Transverse colon (tissue), 4 donors: Measurements from ENCODE around the gene GNLY. TPM values are rescaled to one million over a fixed set of nuclear protein-coding genes. Genes with fewer than 3 reads are reported as not detected.

Experiments
- DNase-seq: peaks from one replicate; pipeline ENCODE4 v3.0.0-alpha.2; 2019
- H3K27ac ChIP-seq, 4 donors: fragments of 200-600 bp; sonication (generic); 2 replicates each; pipeline ENCODE4 v1.5.1; 2016 to 2018; ENCODE audit warnings: inconsistent platforms in 4 of 4
- H3K27me3 ChIP-seq: fragments of 200-600 bp; sonication (generic); 2 replicates; pipeline ENCODE4 v1.5.1; 2017; ENCODE audit warnings: inconsistent platforms
- H3K36me3 ChIP-seq, 4 donors: fragments of 200-600 bp; sonication (generic); 2 replicates each; pipeline ENCODE4 v1.5.1; 2017 to 2019; ENCODE audit warnings: inconsistent platforms in 4 of 4
- H3K4me1 ChIP-seq, 4 donors: fragments of 200-600 bp; sonication (generic); 2 replicates each; pipeline ENCODE4 v1.5.1; 2017 to 2020; ENCODE audit warnings: inconsistent platforms in 4 of 4
- H3K4me3 ChIP-seq, 4 donors: fragments of 200-600 bp; sonication (generic); 1 replicate in 1 of 4; 2 replicates in 3 of 4; pipeline versions ENCODE4 v1.5.1 to v1.6.1; 2017 to 2019; ENCODE audit warnings: inconsistent platforms in 4 of 4
- H3K9me3 ChIP-seq, 2 donors: fragments of 200-600 bp; sonication (generic); 2 replicates each; pipeline ENCODE4 v1.5.1; 2017 to 2019; ENCODE audit warnings: inconsistent platforms in 2 of 2
- EP300 ChIP-seq: sonication (generic); formaldehyde crosslinking; IDR thresholded peaks from one replicate; pipeline ENCODE4 v1.6.1; 2017; ENCODE audit warnings: antibody characterized with exemption, low read depth
- POLR2A ChIP-seq: fragments of 450-650 bp; IDR thresholded peaks from one replicate; pipeline ENCODE4 v1.6.1; 2016; ENCODE audit warnings: antibody characterized with exemption, mild to moderate bottlenecking, moderate library complexity
- POLR2AphosphoS5 ChIP-seq, 3 donors: sonication (generic); formaldehyde crosslinking; IDR thresholded peaks; one replicate each; pipeline ENCODE4 v1.6.1; 2016; ENCODE audit warnings: antibody characterized with exemption in 3 of 3
- WGBS, 2 donors: methylation state at CpG; one replicate each; pipeline ENCODE4 v1.1.5; 2018; ENCODE audit warnings: low coverage in 1 of 2; 5-methylcytosine and 5-hydroxymethylcytosine counted together
- in situ Hi-C, 4 donors: fragments of 200-750 bp; cut with MboI; loops; one replicate each; pipeline versions ENCODE4 v1.15.0 to v1.15.1; 2017; ENCODE audit warnings: low sequenced_read_pairs in 3 of 4, low pct_ligation_motif_present in 1 of 4, low pct_unique_long_range_greater_than_20kb in 1 of 4
- intact Hi-C: fragments of 100-400 bp; cut with DNase I; formaldehyde crosslinking; loops from one replicate; pipeline ENCODE4 v1.15.1; 2023; ENCODE audit warnings: low total_unique reads
- total RNA-seq, 4 donors: library from RNA; depleted of rRNA; stranded (reverse); fragments of >200 nt; gene quantifications; one replicate each; pipeline ENCODE4 v1.1.0, GENCODE V29; 2016
- TF ChIP-seq, protein P1 (sequence below), 5 experiments: fragments of 200-600 bp in 3 of 5; fragments of 450-650 bp in 2 of 5; sonication (generic) in 3 of 5; IDR thresholded peaks; 1 replicate in 2 of 5; 2 replicates in 3 of 5; pipeline ENCODE4 v1.5.1; 2016 to 2017; ENCODE audit warnings: antibody characterized with exemption in 5 of 5, inconsistent platforms in 3 of 5, mild to moderate bottlenecking in 2 of 5, moderate library complexity in 1 of 5

GNLY gene
- total RNA-seq, 4 donors from 2014 or later, result 5.2 to 11.7 TPM; not detected in 2

DNA sequence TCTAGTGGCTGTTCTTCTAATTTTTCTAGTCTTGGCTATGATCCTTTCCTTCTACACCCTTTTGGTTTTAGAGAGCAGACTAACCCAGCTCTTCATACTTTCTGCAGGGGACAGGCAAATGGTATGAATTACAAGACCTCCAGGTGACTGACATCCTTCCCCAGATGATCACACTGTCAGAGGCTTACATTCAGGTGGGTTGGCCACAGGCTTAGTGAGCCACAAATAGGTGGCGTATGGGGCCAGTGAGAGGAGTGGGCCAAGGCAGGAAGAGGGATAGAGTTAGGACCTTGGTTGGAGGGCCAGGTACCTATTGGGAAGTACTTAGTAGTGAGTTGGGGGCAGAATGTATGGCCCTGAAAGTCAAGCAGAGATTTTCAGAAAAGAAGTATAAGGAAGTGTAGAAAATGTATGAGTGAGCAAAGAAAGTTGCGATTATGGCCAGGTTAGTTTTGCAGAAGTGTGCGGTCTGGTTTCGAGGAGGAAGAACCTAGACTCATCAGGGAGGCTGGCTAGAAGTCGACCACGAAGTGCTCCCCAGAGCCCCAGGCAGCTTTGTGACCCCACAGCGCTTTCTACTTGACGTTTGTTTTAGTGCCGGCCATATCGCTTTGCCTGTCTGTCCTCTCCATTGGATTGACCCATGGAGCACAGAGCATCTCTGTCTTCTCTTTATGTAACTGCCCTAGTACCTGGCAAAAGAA lies 46.2 kb upstream of the GNLY start:
- WGBS, 2 donors, result 64 to 80% methylated on average over 4 to 10 of the region's 10 CpGs
- TF ChIP-seq, protein P1, sequence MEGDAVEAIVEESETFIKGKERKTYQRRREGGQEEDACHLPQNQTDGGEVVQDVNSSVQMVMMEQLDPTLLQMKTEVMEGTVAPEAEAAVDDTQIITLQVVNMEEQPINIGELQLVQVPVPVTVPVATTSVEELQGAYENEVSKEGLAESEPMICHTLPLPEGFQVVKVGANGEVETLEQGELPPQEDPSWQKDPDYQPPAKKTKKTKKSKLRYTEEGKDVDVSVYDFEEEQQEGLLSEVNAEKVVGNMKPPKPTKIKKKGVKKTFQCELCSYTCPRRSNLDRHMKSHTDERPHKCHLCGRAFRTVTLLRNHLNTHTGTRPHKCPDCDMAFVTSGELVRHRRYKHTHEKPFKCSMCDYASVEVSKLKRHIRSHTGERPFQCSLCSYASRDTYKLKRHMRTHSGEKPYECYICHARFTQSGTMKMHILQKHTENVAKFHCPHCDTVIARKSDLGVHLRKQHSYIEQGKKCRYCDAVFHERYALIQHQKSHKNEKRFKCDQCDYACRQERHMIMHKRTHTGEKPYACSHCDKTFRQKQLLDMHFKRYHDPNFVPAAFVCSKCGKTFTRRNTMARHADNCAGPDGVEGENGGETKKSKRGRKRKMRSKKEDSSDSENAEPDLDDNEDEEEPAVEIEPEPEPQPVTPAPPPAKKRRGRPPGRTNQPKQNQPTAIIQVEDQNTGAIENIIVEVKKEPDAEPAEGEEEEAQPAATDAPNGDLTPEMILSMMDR (IDR thresholded peaks at IDR 0.05), result no peak
- TF ChIP-seq POLR2A, result no peak
- no peak for TF ChIP-seq POLR2AphosphoS5 (IDR thresholded peaks at IDR 0.05)
- no peak for TF ChIP-seq EP300
- Histone ChIP-seq H3K27ac (no peak overlapping the region), H3K4me3 (no peak overlapping the region), H3K9me3 (no peaks in the 10 kb centered on the region), H3K4me1 (no peaks in the 10 kb centered on the region), H3K36me3 (peaks cover 2 to 84% (median 41%) of the 10 kb centered on the region in 4 donors), H3K27me3 (no peaks in the 10 kb centered on the region)
- in situ Hi-C loops (loop anchor here in 2 of 4 donors (25.0 kb wide), 2 partner anchors 164 to 439 kb away; no protein-coding TSS in a partner anchor), intact Hi-C loops (loop anchor here (10.0 kb wide), 1 partner anchor 67 kb away; no protein-coding TSS in a partner anchor)
- DNase-seq, result no peak

GRCh38 chr2:85648619-85649018 lies 45.5 kb upstream of the GNLY start:
- no peaks in the 10 kb centered on the region for H3K9me3 ChIP-seq
- DNase-seq, result no peak
- no peak overlapping the region for H3K27ac ChIP-seq
- H3K27me3 ChIP-seq, result no peaks in the 10 kb centered on the region
- H3K4me3 ChIP-seq, result no peak overlapping the region
- peaks cover 2 to 77% (median 38%) of the 10 kb centered on the region in 4 donors for H3K36me3 ChIP-seq
- H3K4me1 ChIP-seq, result no peaks in the 10 kb centered on the region
- no peak for TF ChIP-seq EP300
- TF ChIP-seq, protein P1 (IDR thresholded peaks at IDR 0.05), result peak in 4 of 5 experiments; percentile 15 to 22 (median 18)
- intact Hi-C loops, result loop anchor here (10.0 kb wide), 1 partner anchor 66 kb away; no protein-coding TSS in a partner anchor
- in situ Hi-C loops, result loop anchor here in 2 of 4 donors (25.0 kb wide), 2 partner anchors 164 to 439 kb away; no protein-coding TSS in a partner anchor
- 68% methylated on average over 2 of the region's 2 CpGs; no CpG with 5 or more reads in 1 of the 2 donors for WGBS, 2 donors

GRCh38 chr2:85649201-85650190 lies 44.7 kb upstream of the GNLY start:
- 82 to 84% methylated on average over 5 to 9 of the region's 9 CpGs for WGBS, 2 donors
- TF ChIP-seq, protein P1 (IDR thresholded peaks at IDR 0.05), result no peak
- TF ChIP-seq EP300 (no peak), POLR2AphosphoS5 (IDR thresholded peaks at IDR 0.05) (no peak), POLR2A (no peak)
- DNase-seq, result no peak
- no peaks in the 10 kb centered on the region for H3K9me3 ChIP-seq
- no peak overlapping the region for H3K4me3 ChIP-seq
- H3K27me3 ChIP-seq, result no peaks in the 10 kb centered on the region
- H3K27ac ChIP-seq, result peak overlapping the region in 1 of 4 donors; percentile 12
- H3K4me1 ChIP-seq, result no peaks in the 10 kb centered on the region
- intact Hi-C loops (loop anchor here (10.0 kb wide), 1 partner anchor 65 kb away; no protein-coding TSS in a partner anchor), in situ Hi-C loops (loop anchor here in 2 of 4 donors (25.0 kb wide), 2 partner anchors 163 to 438 kb away; no protein-coding TSS in a partner anchor)
- peaks cover 2 to 68% (median 34%) of the 10 kb centered on the region in 4 donors for H3K36me3 ChIP-seq

DNA sequence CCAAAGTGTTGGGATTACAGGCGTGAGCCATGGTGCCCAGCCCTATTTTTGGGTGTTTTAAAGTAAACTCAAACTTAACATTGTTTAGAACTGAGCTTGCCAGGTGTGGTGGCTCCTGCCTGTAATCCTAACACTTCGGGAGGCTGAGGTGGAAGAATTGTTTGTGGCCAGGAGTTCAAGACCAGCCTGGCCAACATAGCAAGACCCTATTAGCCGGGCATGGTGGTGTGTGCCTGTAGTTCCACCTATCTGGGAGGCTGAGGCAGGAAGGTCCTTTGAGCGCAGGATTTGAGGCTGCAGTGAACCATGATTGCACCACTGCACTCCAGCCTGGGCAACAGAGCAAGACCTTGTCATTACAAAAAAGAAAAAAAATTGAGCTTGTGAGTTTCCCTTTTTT lies 43.7 kb upstream of the GNLY start:
- Histone ChIP-seq H3K4me3 (no peak overlapping the region), H3K36me3 (peaks cover 0 to 59% (median 29%) of the 10 kb centered on the region in 4 donors), H3K9me3 (no peaks in the 10 kb centered on the region), H3K27me3 (no peaks in the 10 kb centered on the region), H3K27ac (no peak overlapping the region), H3K4me1 (no peaks in the 10 kb centered on the region)
- 93% methylated on average over 4 of the region's 4 CpGs; no CpG with 5 or more reads in 1 of the 2 donors for WGBS, 2 donors
- TF ChIP-seq POLR2AphosphoS5 (IDR thresholded peaks at IDR 0.05) (no peak), POLR2A (no peak)
- TF ChIP-seq, protein P1 (IDR thresholded peaks at IDR 0.05), result no peak
- no peak for DNase-seq
- intact Hi-C loops (no loop called here), in situ Hi-C loops (no loop called here)
